BJ (cell line): ENCODE data around the gene SWSAP1. TPM values are rescaled to one million over a fixed set of nuclear protein-coding genes. Genes with fewer than 3 reads are reported as not detected.

Experiments used
- CTCF ChIA-PET: fragments of 350-600 bp; formaldehyde crosslinking; extraction: SDS; loops from one replicate; lab custom pipeline; 2021; ENCODE audit warnings: antibody characterized with exemption, inconsistent platforms; lab: Yijun Ruan, JAX
- POLR2A ChIA-PET: fragments of 300-600 bp; sonication (Branson Sonifier 250); formaldehyde crosslinking; extraction: SDS; loops from one replicate; lab custom pipeline; 2021; ENCODE audit warnings: antibody characterized with exemption; lab: Charles Lee
- DNase-seq: peaks from one replicate; pipeline ENCODE4 v3.0.0-alpha.2; 2011; ENCODE audit warnings: low read depth
- H3K27me3 ChIP-seq: 2 replicates; pipeline ENCODE4 v1.6.0; 2011; ENCODE audit warnings: low read length; ENCODE audit not compliant: control insufficient read depth, insufficient read depth
- H3K36me3 ChIP-seq: 2 replicates; pipeline ENCODE4 v1.5.1; 2011; ENCODE audit warnings: low read length; ENCODE audit not compliant: control insufficient read depth, insufficient read depth
- H3K4me3 ChIP-seq: 2 replicates; pipeline ENCODE4 v1.5.1; 2011; ENCODE audit warnings: low read depth, mild to moderate bottlenecking, control low read depth, low read length
- polyA plus RNA-seq: library from polyadenylated mRNA; depleted of rRNA; stranded (reverse); fragments of >200 nt; gene quantifications from 2 replicates; pipeline ENCODE4 v1.2.3, GENCODE V29; 2011; rRNA removed
- small RNA-seq: library from RNA; depleted of rRNA; stranded (forward); fragments of <200 nt; gene quantifications from one replicate; pipeline ENCODE3, GENCODE V24; 2012; ENCODE audit warnings: low replicate concordance, low read depth; ENCODE audit not compliant: insufficient read length
- TF ChIP-seq, protein P1 (sequence below): IDR thresholded peaks from 2 replicates; pipeline ENCODE4 v1.5.1; 2011; ENCODE audit warnings: low read depth, mild to moderate bottlenecking, control low read depth, inconsistent platforms, low read length, moderate library complexity; ENCODE audit not compliant: insufficient read depth

SWSAP1 gene
- polyA plus RNA-seq, 1 experiment: 1.0 TPM

DNA sequence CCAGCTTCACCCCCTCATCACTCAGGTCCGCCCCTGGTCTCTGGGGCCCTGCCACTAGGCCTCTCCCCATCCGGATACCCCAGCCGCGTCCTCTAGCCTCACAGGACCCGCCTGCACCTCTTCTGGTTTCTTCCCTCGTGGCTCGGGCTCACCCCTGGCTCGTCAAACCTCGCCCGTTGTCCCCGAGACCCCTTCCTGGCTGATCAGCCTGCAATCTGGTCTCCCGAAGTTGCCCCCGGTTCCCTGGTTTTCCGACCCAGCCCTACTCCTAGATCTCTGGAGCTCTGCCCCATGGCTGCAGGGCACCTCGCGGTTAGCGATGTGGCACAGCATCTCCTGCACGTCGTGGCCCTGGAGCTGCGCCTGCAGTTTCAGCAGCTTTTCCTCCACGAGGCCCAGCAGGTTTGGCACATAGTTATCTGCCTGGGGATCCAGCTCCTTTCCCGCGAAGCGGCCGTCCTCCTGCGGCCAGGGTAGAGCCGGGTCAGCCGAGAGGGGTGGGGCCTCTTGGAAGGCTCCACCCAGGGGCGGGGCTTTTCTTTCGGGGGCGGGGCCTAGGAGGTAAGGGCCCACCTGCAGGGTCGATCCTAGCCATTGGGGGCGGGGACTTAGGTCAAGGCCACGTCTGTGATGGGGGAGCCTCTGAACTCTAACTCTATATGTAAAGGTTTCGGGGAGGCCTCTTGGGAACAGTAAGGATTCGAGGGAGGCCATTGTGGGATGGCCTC is 47.1 kb downstream of the SWSAP1 start:
- DNase-seq: no peak
- POLR2A ChIA-PET: no interaction called here
- no peaks in the 10 kb centered on the region for H3K36me3 ChIP-seq
- no peak overlapping the region for H3K4me3 ChIP-seq
- CTCF ChIA-PET: interaction anchor here (0.6 to 5.4 kb wide), 5 partner anchors 14 to 1742 kb away, joined by 3 to 34 read pairs (median 4); partner anchors contain the start of genes ODAD3 and PRKCSH
- peaks cover 1% of the 10 kb centered on the region; the same call in 1 of the 2 replicates for H3K27me3 ChIP-seq
- TF ChIP-seq, protein P1, sequence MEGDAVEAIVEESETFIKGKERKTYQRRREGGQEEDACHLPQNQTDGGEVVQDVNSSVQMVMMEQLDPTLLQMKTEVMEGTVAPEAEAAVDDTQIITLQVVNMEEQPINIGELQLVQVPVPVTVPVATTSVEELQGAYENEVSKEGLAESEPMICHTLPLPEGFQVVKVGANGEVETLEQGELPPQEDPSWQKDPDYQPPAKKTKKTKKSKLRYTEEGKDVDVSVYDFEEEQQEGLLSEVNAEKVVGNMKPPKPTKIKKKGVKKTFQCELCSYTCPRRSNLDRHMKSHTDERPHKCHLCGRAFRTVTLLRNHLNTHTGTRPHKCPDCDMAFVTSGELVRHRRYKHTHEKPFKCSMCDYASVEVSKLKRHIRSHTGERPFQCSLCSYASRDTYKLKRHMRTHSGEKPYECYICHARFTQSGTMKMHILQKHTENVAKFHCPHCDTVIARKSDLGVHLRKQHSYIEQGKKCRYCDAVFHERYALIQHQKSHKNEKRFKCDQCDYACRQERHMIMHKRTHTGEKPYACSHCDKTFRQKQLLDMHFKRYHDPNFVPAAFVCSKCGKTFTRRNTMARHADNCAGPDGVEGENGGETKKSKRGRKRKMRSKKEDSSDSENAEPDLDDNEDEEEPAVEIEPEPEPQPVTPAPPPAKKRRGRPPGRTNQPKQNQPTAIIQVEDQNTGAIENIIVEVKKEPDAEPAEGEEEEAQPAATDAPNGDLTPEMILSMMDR: no peak

DNA sequence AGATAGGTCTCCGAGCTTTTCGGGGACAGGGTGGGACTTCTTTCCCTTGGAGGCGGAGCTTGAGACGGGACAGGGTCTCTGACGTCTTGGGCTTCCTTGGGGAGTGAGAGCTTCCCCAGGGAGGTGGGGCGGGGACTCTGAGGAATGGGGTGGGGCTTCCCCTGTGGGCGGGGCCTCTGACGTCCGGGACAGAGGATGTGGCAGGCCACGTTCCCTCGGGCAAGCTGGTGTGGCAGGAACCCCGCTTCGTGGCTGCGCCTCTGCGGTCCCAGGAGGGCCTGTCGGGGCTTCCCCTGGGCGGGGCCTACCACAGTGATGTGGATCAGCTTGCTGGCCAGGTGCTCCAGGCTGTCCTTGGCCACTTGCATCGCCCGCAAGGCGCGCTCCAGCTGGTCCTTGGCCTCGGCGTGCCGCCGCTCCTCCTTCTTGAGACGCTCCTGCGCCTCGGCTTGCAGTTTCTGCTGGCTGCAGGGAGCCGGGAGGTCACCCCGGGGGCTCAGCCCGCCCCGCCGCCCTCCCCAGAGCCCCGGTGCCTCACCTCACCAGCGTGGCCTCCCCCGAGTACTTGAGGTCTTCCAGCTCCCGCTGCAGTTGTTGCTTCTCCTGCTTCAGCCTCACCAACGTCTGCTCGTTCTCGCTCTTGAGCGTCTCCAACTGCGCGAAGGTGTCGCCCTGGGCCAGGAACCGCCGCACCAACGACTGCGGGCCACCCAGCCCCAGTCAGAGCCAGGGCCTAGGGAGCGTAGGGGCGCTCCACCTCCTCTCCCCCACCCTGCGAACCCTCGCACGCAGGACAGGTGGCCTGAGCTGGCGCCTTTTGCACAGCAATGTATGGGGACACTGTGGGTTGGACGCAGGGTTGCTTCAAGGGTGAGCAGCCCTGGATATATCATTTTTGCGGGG is 47.9 kb downstream of the SWSAP1 start:
- TF ChIP-seq, protein P1: no peak
- peak overlapping the region; percentile 9; the same call in 1 of the 2 replicates for H3K4me3 ChIP-seq
- POLR2A ChIA-PET: no interaction called here
- CTCF ChIA-PET: interaction anchor here (1.1 to 5.4 kb wide), 3 partner anchors 10 to 40 kb away, joined by 3 to 34 read pairs (median 27); partner anchors contain the start of genes ODAD3 and PRKCSH
- DNase-seq: peak; percentile 17
- no peaks in the 10 kb centered on the region for H3K36me3 ChIP-seq
- H3K27me3 ChIP-seq: peaks cover 1% of the 10 kb centered on the region; the same call in 1 of the 2 replicates

DNA sequence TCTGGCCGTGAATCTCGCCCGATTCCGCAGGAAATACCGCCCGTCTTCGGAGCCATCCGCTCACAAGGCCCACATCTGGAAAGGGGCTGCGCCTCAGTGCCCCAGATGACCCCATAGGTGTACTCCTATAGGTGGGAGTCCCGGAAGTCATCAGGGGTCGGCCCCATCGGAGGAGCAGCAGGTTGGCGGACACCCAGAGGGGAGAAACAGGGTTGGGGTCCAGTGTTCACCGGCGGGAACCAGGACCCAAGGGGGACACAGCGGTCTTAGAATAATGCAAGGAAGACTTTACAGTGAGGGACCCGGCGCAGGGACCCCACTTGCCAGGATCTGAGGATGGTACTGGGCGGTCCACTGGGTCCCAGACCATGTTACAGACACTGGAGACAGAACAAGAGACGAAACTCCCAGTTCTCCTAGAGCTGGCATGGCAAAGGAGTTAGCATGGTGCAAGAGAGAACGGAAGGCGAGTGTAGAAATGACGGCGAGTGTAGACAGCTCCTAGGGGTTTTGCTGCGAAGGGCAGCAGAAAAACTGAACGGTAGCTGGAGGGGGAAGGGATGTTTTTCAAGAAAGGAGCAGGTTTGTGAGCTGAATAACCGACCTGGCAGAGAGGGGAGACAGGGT is 48.8 kb downstream of the SWSAP1 start:
- Histone ChIP-seq H3K4me3 (no peak overlapping the region), H3K36me3 (no peaks in the 10 kb centered on the region), H3K27me3 (peaks cover 1% of the 10 kb centered on the region; the same call in 1 of the 2 replicates)
- no peak for DNase-seq
- ChIA-PET CTCF (interaction anchor here (1.1 to 5.4 kb wide), 3 partner anchors 11 to 41 kb away, joined by 3 to 34 read pairs (median 27); partner anchors contain the start of genes ODAD3 and PRKCSH), POLR2A (no interaction called here)
- TF ChIP-seq, protein P1: no peak

DNA sequence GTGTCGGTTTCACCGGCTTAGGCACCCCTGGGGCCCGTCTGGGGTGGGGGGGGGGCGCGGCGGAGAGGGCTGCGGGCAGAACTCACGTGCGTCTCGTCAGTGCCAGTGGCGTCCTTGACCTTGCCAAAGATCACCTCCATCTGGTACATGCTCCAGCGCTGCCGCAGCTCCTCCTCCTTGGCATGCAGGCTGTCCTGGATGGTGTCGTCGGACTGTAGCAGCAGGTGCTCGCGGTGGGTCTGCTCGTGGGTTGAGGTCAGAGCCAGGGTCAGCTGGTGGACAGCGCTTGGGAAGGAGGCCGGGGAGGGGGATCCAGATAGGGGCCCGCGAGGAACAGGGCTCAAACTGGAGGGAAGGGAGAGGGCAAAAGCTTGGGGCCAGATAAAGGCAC is 49.3 kb downstream of the SWSAP1 start:
- POLR2A ChIA-PET: no interaction called here
- TF ChIP-seq, protein P1: no peak
- no peak overlapping the region for H3K4me3 ChIP-seq
- CTCF ChIA-PET: interaction anchor here (5.4 kb wide), 1 partner anchor 11 kb away, joined by 34 read pairs; the partner anchor contains the start of genes ODAD3 and PRKCSH
- H3K27me3 ChIP-seq: peaks cover 1% of the 10 kb centered on the region; the same call in 1 of the 2 replicates
- H3K36me3 ChIP-seq: no peaks in the 10 kb centered on the region
- no peak for DNase-seq

Small RNAs within 50 kb of the gene (small RNA-seq; reads per million reads assigned to genes)
- gene RF00019: not detected

Other genes starting within 250 kb of the SWSAP1 start
- 17.9 and 18.9 TPM in 2 replicates for gene SPC24, start 218.9 kb upstream of the SWSAP1 start, polyA plus RNA-seq
- 113 and 176 TPM in 2 replicates for gene KANK2, start 177.1 kb upstream of the SWSAP1 start, polyA plus RNA-seq
- not detected in 2 replicates for gene ANGPTL8, start 135.0 kb upstream of the SWSAP1 start, polyA plus RNA-seq
- 9.1 and 15.2 TPM in 2 replicates for gene DOCK6, start 112.1 kb upstream of the SWSAP1 start, polyA plus RNA-seq
- gene TSPAN16, start 78.5 kb upstream of the SWSAP1 start, polyA plus RNA-seq: not detected in 2 replicates
- gene RAB3D, start 35.0 kb upstream of the SWSAP1 start, polyA plus RNA-seq: 9.7 and 12.0 TPM in 2 replicates
- gene TMEM205, start 28.4 kb upstream of the SWSAP1 start, polyA plus RNA-seq: 89.8 and 107 TPM in 2 replicates
- 16.3 and 21.4 TPM in 2 replicates for gene CCDC159, start 28.1 kb upstream of the SWSAP1 start, polyA plus RNA-seq
- gene PLPPR2, start 19.2 kb upstream of the SWSAP1 start, polyA plus RNA-seq: 19.2 and 30.5 TPM in 2 replicates
- 3.8 and 5.9 TPM in 2 replicates for gene EPOR, start 9.6 kb downstream of the SWSAP1 start, polyA plus RNA-seq
- 1.4 and 2.3 TPM in 2 replicates for gene RGL3, start 44.6 kb downstream of the SWSAP1 start, polyA plus RNA-seq
- gene ODAD3, start 60.5 kb downstream of the SWSAP1 start, polyA plus RNA-seq: 0.16 and 0.38 TPM in 2 replicates
- gene PRKCSH, start 61.0 kb downstream of the SWSAP1 start, polyA plus RNA-seq: 137 and 348 TPM in 2 replicates
- gene ELAVL3, start 106.4 kb downstream of the SWSAP1 start, polyA plus RNA-seq: not detected in 2 replicates
- gene ZNF653, start 131.2 kb downstream of the SWSAP1 start, polyA plus RNA-seq: 3.1 and 4.6 TPM in 2 replicates
- gene ECSIT, start 154.5 kb downstream of the SWSAP1 start, polyA plus RNA-seq: 30.9 and 45.2 TPM in 2 replicates
- gene CNN1, start 164.2 kb downstream of the SWSAP1 start, polyA plus RNA-seq: 227 and 267 TPM in 2 replicates
- gene ELOF1, start 184.6 kb downstream of the SWSAP1 start, polyA plus RNA-seq: 70.7 and 83.9 TPM in 2 replicates
- 2.0 and 2.6 TPM in 2 replicates for gene ACP5, start 203.0 kb downstream of the SWSAP1 start, polyA plus RNA-seq
- 5.8 and 9.5 TPM in 2 replicates for gene ZNF627, start 222.8 kb downstream of the SWSAP1 start, polyA plus RNA-seq